M059J (cell line): Measurements from ENCODE around the gene GIT1. TPM values are rescaled to one million over a fixed set of nuclear protein-coding genes. Genes with fewer than 3 reads are reported as not detected.

Experiments used
- DNase-seq: peaks from one replicate; pipeline ENCODE4 v3.0.0-alpha.2; 2012; ENCODE audit warnings: low read depth
- total RNA-seq: library from RNA; depleted of rRNA; stranded (reverse); fragments of >200 nt; shearing (Covaris generic); gene quantifications from 2 replicates; pipeline ENCODE4 v1.2.3, GENCODE V29; 2014

Gene GIT1
- total RNA-seq, 1 experiment from 2014 or later = 23.0 TPM

- DNase-seq = no peak
These were observed 4.4 kb upstream of the GIT1 start for GRCh38 chr17:29593591-29594518.

- no peak for DNase-seq
These were observed 3.6 kb upstream of the GIT1 start, which contains the start of gene ANKRD13B for GRCh38 chr17:29592850-29593551. Gene ANKRD13B (plus strand): TSS chr17:29593132. CDS start chr17:29593622, 490 bp downstream.

GRCh38 chr17:29591737-29592608, 2.5 kb upstream of the GIT1 start:
- DNase-seq = peak; percentile 81

- DNase-seq = peak; percentile 79
These were observed 1.8 kb upstream of the GIT1 start for GRCh38 chr17:29591146-29591736.

- DNase-seq = peak; percentile 70
These were observed 1.1 kb upstream of the GIT1 start for GRCh38 chr17:29590411-29591145.

DNA sequence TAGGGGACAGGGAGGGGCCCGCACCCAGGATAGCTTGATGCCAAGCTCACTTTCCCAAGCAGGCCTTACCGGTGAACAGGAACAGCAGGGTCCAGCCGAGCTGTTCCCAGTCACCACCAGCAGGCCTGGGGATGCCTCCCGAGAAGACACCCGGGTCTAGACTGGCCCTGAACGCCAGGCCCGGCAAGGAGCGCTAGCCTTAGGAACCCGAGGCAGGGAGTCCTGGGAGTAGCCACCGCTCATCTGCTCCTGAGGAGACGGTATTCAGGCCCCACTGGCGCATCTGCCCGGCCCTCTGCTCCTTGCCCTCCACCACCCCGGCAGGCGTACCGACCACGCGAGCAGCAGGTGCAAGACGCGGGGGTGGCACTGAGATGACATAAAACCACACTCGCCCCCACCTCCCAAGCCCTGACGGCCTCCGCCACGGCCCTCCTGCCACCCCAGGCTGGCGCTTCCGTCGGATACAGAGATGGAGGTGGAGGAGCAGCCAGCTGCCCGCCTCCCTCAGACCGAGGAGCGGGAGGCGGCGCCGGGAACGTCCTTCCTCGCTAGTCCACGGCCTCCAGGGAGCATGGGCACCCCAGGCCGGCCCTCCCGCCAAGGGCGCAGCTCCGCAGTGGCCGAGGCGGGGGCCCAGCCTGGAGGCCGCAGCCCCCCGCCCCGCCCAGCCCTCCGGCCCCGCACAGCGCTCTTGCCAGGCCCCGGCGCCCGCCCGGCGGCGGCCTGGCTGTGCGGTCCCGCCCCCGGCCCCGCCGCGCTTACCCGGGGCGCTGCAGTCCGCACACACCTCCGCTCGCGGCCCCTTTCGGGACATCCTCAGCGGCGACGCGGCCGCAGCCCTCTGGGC, 661 bp downstream of the GIT1 start:
- peak; percentile 43 for DNase-seq

GRCh38 chr17:29588017-29588561, 1.4 kb downstream of the GIT1 start:
- no peak for DNase-seq

GRCh38 chr17:29587591-29587990, 1.9 kb downstream of the GIT1 start:
- DNase-seq = no peak

- DNase-seq = no peak
These were observed 2.6 kb downstream of the GIT1 start for GRCh38 chr17:29586676-29587469.

- DNase-seq = no peak
These were observed 4.2 kb downstream of the GIT1 start for GRCh38 chr17:29585080-29585751.

- no peak for DNase-seq
These were observed 4.9 kb downstream of the GIT1 start for GRCh38 chr17:29584452-29585079.

- DNase-seq = no peak
These were observed 5.9 kb downstream of the GIT1 start for GRCh38 chr17:29583324-29584248.

DNA sequence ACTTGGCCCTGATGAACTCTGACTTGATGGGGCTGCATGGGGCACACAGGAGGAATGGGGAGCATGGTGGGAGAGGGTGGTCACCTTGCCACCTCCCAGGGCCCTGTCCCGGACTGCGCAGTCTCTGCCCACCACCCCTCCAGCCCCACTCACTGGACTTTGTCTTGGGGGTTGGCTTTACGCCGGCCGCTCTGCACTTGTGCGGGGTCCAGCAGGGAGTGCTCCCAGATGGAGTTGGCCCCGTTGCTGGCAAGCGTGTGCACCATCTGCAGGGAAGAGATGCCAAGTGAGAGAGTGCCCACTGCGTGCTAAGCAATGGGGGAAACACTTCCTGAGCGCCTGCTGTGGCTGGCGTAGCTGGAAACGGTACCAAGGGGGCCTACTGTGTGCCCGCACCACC, 6.7 kb downstream of the GIT1 start:
- no peak for DNase-seq

DNA sequence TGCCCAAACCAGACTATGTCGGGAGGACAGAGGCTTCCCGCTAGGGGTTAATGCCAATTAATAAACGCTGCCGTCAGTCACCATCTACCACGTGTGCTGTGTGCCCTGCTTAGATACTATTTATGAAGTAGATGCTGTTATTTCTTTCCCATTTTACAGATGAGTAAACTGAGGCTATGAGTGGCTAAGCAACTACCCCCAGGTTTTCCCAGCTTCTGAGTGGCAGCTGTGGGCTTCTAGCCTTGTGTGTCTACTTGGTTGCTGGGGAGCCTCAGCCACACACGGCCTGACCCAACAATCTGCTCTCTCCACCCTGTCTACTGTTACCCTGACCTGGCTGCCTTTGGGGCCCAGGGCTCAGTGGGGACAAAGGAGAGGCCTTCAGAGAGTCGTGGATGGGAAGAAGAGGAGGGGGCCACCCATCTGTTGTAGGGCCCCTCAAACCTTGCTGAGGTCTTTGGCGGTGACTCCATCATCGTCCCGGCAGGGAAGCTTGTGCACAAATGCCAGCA, 7.1 kb downstream of the GIT1 start:
- DNase-seq = no peak

DNA sequence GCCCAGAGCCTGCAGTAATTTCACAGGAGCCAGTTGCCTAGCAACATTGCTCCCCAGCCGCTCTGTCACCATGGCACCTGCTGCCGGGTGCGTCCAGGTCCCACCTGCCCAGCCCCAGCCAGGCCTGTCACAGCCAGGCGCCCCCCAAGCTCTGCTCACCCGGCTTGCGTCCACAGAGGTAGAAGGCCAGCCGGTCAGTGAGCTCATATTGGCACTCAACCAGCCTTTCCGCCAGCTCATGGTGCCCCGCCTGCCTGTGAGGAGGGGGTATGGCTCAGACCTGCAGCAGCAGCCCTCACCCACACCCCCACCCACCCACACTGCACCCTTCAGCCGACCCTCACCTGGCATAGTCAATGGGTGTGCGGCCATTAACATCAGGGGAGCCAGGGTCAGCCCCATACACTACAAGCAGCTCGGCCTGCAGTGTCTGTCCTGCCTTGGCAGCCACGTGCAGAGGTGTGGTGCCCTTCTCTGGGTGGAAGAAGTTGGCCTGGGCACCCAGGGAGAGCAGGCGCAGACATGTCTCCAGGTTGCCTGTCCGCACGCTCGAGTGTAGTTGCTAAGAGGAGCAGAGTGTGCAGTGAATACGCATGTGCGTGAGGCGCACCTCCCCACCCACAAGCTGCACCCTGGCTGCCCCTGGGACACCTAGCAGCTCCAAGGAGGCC, 7.7 kb downstream of the GIT1 start:
- no peak for DNase-seq
